HepG2 (cell line): Measurements from ENCODE around the gene GCDH. TPM values are rescaled to one million over a fixed set of nuclear protein-coding genes. Genes with fewer than 3 reads are reported as not detected.

Experiments used
- GATAD2A ChIP-seq: IDR thresholded peaks from 2 replicates; pipeline ENCODE4 v1.6.1; 2016
- HNRNPK ChIP-seq: fragments of 200-400 bp; formaldehyde crosslinking; IDR thresholded peaks from 2 replicates; pipeline ENCODE4 v1.6.1; 2018; ENCODE audit warnings: low read length, low read depth, moderate library complexity, mild to moderate bottlenecking; ENCODE audit not compliant: poor library complexity, severe bottlenecking
- HNRNPLL ChIP-seq: fragments of 200-400 bp; formaldehyde crosslinking; IDR thresholded peaks from 2 replicates; pipeline ENCODE4 v1.6.1; 2017; ENCODE audit warnings: mild to moderate bottlenecking, low read depth, low read length; ENCODE audit not compliant: poor library complexity, severe bottlenecking
- KDM4B ChIP-seq: sonication (generic); formaldehyde crosslinking; IDR thresholded peaks from 2 replicates; pipeline ENCODE4 v1.4.0; 2020; ENCODE audit warnings: missing genetic modification reagents
- RBAK ChIP-seq: sonication (generic); formaldehyde crosslinking; IDR thresholded peaks from 2 replicates; pipeline ENCODE4 v1.5.1; 2020; ENCODE audit warnings: mild to moderate bottlenecking, missing genetic modification reagents
- SPEN ChIP-seq: sonication (generic); formaldehyde crosslinking; IDR thresholded peaks from 2 replicates; pipeline ENCODE4 v1.5.1; 2020; ENCODE audit warnings: low read depth, mild to moderate bottlenecking, missing genetic modification reagents
- ZNF124 ChIP-seq: sonication (generic); formaldehyde crosslinking; IDR thresholded peaks from 2 replicates; pipeline ENCODE4 v1.4.0; 2020; ENCODE audit warnings: missing genetic modification reagents
- ZNF232 ChIP-seq: sonication (generic); formaldehyde crosslinking; IDR thresholded peaks from 2 replicates; pipeline ENCODE4 v1.4.0; 2020; ENCODE audit warnings: missing genetic modification reagents, borderline replicate concordance
- ZNF564 ChIP-seq: sonication (generic); formaldehyde crosslinking; IDR thresholded peaks from 2 replicates; pipeline ENCODE4 v1.8.1; 2023; ENCODE audit warnings: mild to moderate bottlenecking, missing genetic modification reagents
- ZNF749 ChIP-seq: sonication (generic); formaldehyde crosslinking; IDR thresholded peaks from 2 replicates; pipeline ENCODE4 v1.8.0; 2022; ENCODE audit warnings: mild to moderate bottlenecking, missing genetic modification reagents, moderate library complexity, borderline replicate concordance
- ZNF83 ChIP-seq: sonication (generic); formaldehyde crosslinking; IDR thresholded peaks from 2 replicates; pipeline ENCODE4 v1.4.0; 2020; ENCODE audit warnings: missing genetic modification reagents, mild to moderate bottlenecking, borderline replicate concordance
- polyA plus RNA-seq, 8 experiments: library from polyadenylated mRNA; depleted of rRNA in 3 of 8; stranded (reverse) in 7 of 8; unstranded in 1 of 8; fragments of >200 nt; fragmentation: Illumina TruSeq in 4 of 8; extraction: Trizol in 4 of 8; gene quantifications; 2 replicates each; pipeline versions ENCODE4 v1.2.1 to v1.2.3, GENCODE V29; 2011 to 2016; ENCODE audit warnings: low read depth in 4 of 8, missing spikeins in 1 of 8, mixed read lengths in 1 of 8; ENCODE audit not compliant: insufficient read depth in 1 of 8
- total RNA-seq, 5 experiments: library from RNA; depleted of rRNA; stranded (reverse); fragments of >200 nt; fragmentation: Illumina TruSeq; extraction: Trizol; gene quantifications; 2 replicates each; pipeline ENCODE4 v1.2.3, GENCODE V29; 2016; ENCODE audit warnings: low read depth in 1 of 5
- TF ChIP-seq, protein P1 (sequence below): sonication (generic); formaldehyde crosslinking; conservative IDR thresholded peaks from 2 replicates; pipeline ENCODE4 v1.8.1; 2023; ENCODE audit warnings: missing genetic modification reagents
- TF ChIP-seq, protein P2 (sequence below): sonication (generic); formaldehyde crosslinking; IDR thresholded peaks from 2 replicates; pipeline ENCODE4 v1.5.0; 2020; ENCODE audit warnings: mild to moderate bottlenecking, missing genetic modification reagents, borderline replicate concordance
- TF ChIP-seq, protein P3 (sequence below): sonication (generic); formaldehyde crosslinking; IDR thresholded peaks from 2 replicates; pipeline ENCODE4 v1.4.0; 2020; ENCODE audit warnings: mild to moderate bottlenecking, missing genetic modification reagents
- TF ChIP-seq, protein P4 (sequence below): sonication (generic); formaldehyde crosslinking; IDR thresholded peaks from 2 replicates; pipeline ENCODE4 v1.4.0; 2020; ENCODE audit warnings: missing genetic modification reagents, borderline replicate concordance

GCDH gene
- total and polyA plus RNA-seq, 2 of the 13 experiments (the other 11 are each of a cell fraction or from before 2014, with no cell fraction given): 15.1 to 38.0 TPM

DNA sequence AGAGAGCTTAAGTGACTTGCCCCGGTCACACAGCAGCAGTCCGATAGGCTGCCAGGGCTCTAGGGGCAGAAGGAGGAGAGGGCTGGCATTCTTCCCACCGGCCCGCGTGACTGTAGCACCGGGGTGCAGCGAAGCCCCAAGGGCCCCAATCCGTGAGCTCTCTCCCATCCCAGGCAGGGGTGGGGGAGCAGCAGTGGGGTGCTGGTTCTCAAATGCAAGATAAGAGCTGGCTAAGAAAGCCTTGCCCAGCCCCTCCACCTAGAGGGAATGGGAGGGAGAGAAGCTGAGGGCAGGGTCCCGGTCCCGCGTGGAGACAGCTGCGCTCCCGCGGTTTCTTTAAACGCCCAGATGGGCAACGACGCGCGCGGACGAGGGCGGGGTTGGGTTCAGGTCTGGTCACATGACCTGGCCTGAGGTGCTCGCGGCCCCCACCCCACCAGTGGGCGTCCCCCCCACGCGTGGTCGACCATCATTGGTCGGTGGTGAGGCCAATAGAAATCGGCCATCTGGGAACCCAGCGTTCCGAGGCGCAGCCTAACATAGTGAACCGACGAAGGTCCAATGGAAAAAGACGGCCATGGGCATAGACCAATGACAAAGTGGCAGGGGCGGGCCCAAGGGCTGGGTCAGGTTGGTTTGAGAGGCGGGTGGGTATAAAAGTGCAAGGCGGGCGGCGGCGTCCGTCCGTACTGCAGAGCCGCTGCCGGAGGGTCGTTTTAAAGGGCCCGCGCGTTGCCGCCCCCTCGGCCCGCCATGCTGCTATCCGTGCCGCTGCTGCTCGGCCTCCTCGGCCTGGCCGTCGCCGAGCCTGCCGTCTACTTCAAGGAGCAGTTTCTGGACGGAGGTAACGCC is 47.2 kb downstream of the GCDH start, which contains the start of gene CALR (continued):
- TF ChIP-seq, protein P1, sequence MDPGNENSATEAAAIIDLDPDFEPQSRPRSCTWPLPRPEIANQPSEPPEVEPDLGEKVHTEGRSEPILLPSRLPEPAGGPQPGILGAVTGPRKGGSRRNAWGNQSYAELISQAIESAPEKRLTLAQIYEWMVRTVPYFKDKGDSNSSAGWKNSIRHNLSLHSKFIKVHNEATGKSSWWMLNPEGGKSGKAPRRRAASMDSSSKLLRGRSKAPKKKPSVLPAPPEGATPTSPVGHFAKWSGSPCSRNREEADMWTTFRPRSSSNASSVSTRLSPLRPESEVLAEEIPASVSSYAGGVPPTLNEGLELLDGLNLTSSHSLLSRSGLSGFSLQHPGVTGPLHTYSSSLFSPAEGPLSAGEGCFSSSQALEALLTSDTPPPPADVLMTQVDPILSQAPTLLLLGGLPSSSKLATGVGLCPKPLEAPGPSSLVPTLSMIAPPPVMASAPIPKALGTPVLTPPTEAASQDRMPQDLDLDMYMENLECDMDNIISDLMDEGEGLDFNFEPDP (CRISPR knock-in tag): no peak
- TF ChIP-seq ZNF564 (CRISPR knock-in tag) (peak; percentile 29; the same call in 1 of the 2 replicates), HNRNPK (no peak), ZNF124 (peak; percentile 30; the same call in 1 of the 2 replicates), HNRNPLL (peak; percentile 29), ZNF83 (CRISPR knock-in tag) (peak; percentile 74; the same call in 1 of the 2 replicates), GATAD2A (CRISPR knock-in tag) (peak; percentile 86), ZNF232 (CRISPR knock-in tag) (peak; percentile 65; the same call in 1 of the 2 replicates), KDM4B (CRISPR knock-in tag) (peak; percentile 29; the same call in 1 of the 2 replicates), SPEN (CRISPR knock-in tag) (no peak), RBAK (no peak), ZNF749 (CRISPR knock-in tag) (no peak)
- TF ChIP-seq, protein P2, sequence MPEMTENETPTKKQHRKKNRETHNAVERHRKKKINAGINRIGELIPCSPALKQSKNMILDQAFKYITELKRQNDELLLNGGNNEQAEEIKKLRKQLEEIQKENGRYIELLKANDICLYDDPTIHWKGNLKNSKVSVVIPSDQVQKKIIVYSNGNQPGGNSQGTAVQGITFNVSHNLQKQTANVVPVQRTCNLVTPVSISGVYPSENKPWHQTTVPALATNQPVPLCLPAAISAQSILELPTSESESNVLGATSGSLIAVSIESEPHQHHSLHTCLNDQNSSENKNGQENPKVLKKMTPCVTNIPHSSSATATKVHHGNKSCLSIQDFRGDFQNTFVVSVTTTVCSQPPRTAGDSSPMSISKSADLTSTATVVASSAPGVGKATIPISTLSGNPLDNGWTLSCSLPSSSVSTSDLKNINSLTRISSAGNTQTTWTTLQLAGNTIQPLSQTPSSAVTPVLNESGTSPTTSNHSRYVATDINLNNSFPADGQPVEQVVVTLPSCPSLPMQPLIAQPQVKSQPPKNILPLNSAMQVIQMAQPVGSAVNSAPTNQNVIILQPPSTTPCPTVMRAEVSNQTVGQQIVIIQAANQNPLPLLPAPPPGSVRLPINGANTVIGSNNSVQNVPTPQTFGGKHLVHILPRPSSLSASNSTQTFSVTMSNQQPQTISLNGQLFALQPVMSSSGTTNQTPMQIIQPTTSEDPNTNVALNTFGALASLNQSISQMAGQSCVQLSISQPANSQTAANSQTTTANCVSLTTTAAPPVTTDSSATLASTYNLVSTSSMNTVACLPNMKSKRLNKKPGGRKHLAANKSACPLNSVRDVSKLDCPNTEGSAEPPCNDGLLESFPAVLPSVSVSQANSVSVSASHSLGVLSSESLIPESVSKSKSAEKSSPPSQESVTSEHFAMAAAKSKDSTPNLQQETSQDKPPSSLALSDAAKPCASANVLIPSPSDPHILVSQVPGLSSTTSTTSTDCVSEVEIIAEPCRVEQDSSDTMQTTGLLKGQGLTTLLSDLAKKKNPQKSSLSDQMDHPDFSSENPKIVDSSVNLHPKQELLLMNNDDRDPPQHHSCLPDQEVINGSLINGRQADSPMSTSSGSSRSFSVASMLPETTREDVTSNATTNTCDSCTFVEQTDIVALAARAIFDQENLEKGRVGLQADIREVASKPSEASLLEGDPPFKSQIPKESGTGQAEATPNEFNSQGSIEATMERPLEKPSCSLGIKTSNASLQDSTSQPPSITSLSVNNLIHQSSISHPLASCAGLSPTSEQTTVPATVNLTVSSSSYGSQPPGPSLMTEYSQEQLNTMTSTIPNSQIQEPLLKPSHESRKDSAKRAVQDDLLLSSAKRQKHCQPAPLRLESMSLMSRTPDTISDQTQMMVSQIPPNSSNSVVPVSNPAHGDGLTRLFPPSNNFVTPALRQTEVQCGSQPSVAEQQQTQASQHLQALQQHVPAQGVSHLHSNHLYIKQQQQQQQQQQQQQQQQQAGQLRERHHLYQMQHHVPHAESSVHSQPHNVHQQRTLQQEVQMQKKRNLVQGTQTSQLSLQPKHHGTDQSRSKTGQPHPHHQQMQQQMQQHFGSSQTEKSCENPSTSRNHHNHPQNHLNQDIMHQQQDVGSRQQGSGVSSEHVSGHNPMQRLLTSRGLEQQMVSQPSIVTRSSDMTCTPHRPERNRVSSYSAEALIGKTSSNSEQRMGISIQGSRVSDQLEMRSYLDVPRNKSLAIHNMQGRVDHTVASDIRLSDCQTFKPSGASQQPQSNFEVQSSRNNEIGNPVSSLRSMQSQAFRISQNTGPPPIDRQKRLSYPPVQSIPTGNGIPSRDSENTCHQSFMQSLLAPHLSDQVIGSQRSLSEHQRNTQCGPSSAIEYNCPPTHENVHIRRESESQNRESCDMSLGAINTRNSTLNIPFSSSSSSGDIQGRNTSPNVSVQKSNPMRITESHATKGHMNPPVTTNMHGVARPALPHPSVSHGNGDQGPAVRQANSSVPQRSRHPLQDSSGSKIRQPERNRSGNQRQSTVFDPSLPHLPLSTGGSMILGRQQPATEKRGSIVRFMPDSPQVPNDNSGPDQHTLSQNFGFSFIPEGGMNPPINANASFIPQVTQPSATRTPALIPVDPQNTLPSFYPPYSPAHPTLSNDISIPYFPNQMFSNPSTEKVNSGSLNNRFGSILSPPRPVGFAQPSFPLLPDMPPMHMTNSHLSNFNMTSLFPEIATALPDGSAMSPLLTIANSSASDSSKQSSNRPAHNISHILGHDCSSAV (CRISPR knock-in tag): no peak
- TF ChIP-seq, protein P3, sequence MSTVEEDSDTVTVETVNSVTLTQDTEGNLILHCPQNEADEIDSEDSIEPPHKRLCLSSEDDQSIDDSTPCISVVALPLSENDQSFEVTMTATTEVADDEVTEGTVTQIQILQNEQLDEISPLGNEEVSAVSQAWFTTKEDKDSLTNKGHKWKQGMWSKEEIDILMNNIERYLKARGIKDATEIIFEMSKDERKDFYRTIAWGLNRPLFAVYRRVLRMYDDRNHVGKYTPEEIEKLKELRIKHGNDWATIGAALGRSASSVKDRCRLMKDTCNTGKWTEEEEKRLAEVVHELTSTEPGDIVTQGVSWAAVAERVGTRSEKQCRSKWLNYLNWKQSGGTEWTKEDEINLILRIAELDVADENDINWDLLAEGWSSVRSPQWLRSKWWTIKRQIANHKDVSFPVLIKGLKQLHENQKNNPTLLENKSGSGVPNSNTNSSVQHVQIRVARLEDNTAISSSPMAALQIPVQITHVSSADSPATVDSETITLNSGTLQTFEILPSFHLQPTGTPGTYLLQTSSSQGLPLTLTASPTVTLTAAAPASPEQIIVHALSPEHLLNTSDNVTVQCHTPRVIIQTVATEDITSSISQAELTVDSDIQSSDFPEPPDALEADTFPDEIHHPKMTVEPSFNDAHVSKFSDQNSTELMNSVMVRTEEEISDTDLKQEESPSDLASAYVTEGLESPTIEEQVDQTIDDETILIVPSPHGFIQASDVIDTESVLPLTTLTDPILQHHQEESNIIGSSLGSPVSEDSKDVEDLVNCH (CRISPR knock-in tag): no peak
- TF ChIP-seq, protein P4, sequence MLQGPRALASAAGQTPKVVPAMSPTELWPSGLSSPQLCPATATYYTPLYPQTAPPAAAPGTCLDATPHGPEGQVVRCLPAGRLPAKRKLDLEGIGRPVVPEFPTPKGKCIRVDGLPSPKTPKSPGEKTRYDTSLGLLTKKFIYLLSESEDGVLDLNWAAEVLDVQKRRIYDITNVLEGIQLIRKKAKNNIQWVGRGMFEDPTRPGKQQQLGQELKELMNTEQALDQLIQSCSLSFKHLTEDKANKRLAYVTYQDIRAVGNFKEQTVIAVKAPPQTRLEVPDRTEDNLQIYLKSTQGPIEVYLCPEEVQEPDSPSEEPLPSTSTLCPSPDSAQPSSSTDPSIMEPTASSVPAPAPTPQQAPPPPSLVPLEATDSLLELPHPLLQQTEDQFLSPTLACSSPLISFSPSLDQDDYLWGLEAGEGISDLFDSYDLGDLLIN (CRISPR knock-in tag): no peak
